Stimulated activated CD8-positive, alpha-beta memory T cell treated with anti-CD3 and anti-CD28 coated beads, Interleukin-7, amount 100 ng/mL, for 24 hours (primary cell): ENCODE results near the gene SLC2A3.
"Not testable (repeated sequence)": the region's sequence is repeated elsewhere in the genome, so short reads cannot be mapped to it uniquely, and the experiment has no call there.

Source experiments
- DNase-seq: peaks from one replicate; pipeline ENCODE4 v3.0.0-alpha.2; 2020; ENCODE audit warnings: low read depth

SLC2A3 gene

GRCh38 chr12:7916936-7917335, 19.1 kb downstream of the SLC2A3 start:
- no peak for DNase-seq

- no peak for DNase-seq
These were observed 20.2 kb downstream of the SLC2A3 start for GRCh38 chr12:7915661-7916403.

GRCh38 chr12:7910106-7910505, 25.9 kb downstream of the SLC2A3 start:
- DNase-seq: not testable (repeated sequence)

- DNase-seq: no peak
These were observed 29.0 kb downstream of the SLC2A3 start for GRCh38 chr12:7907009-7907408.

- not testable (repeated sequence) for DNase-seq
These were observed 29.7 kb downstream of the SLC2A3 start for GRCh38 chr12:7906303-7906702.

- DNase-seq: not testable (repeated sequence)
These were observed 30.3 kb downstream of the SLC2A3 start for GRCh38 chr12:7905600-7906125.

- no peak for DNase-seq
These were observed 30.9 kb downstream of the SLC2A3 start for GRCh38 chr12:7905071-7905470.

- DNase-seq: not testable (repeated sequence)
These were observed 33.6 kb downstream of the SLC2A3 start for GRCh38 chr12:7902416-7902815.

GRCh38 chr12:7899755-7900154, 36.2 kb downstream of the SLC2A3 start:
- DNase-seq: no peak

GRCh38 chr12:7896726-7897125, 39.3 kb downstream of the SLC2A3 start:
- not testable (repeated sequence) for DNase-seq

GRCh38 chr12:7892186-7892980, 43.6 kb downstream of the SLC2A3 start:
- DNase-seq: no peak

- no peak for DNase-seq
These were observed 51.3 kb downstream of the SLC2A3 start for GRCh38 chr12:7884689-7885088.

- not testable (repeated sequence) for DNase-seq
These were observed 54.3 kb downstream of the SLC2A3 start for GRCh38 chr12:7881736-7882120.

GRCh38 chr12:7880952-7881735, 54.8 kb downstream of the SLC2A3 start:
- DNase-seq: not testable (repeated sequence)

- DNase-seq: no peak
These were observed 56.7 kb downstream of the SLC2A3 start for GRCh38 chr12:7879246-7879645.

- DNase-seq: no peak
These were observed 58.6 kb downstream of the SLC2A3 start for GRCh38 chr12:7877420-7877819.

- DNase-seq: no peak
These were observed 63.2 kb downstream of the SLC2A3 start, which contains the start of gene SLC2A14 for GRCh38 chr12:7872566-7873319. Gene SLC2A14 (minus strand): TSS chr12:7872915. CDS start chr12:7869880, 3,035 bp downstream.

- DNase-seq: no peak
These were observed 65.7 kb downstream of the SLC2A3 start for GRCh38 chr12:7870335-7870734.
